HG02943 (cell line): ENCODE measurements around the gene HDAC5.
"Not testable (repeated sequence)": the region's sequence is repeated elsewhere in the genome, so short reads cannot be mapped to it uniquely, and the experiment has no call there.

Experiments used
- ATAC-seq: cut with Tn5 transposase; IDR thresholded peaks from one replicate; pipeline ENCODE4 v1.9.1; 2021; ENCODE audit warnings: mild to moderate bottlenecking, low read depth, moderate library complexity; ENCODE audit not compliant: unreplicated experiment

HDAC5 gene

GRCh38 chr17:44133918-44134476, 10.6 kb upstream of the HDAC5 start:
- no peak for ATAC-seq

GRCh38 chr17:44132275-44132821, 8.9 kb upstream of the HDAC5 start:
- no peak for ATAC-seq

- ATAC-seq, result not testable (repeated sequence)
Observed at GRCh38 chr17:44131372-44131771, 7.9 kb upstream of the HDAC5 start.

- no peak for ATAC-seq
Observed at GRCh38 chr17:44130693-44131349, 7.4 kb upstream of the HDAC5 start.

- ATAC-seq, result no peak
Observed at GRCh38 chr17:44128383-44128782, 4.9 kb upstream of the HDAC5 start.

GRCh38 chr17:44124118-44124438, 637 bp upstream of the HDAC5 start:
- no peak for ATAC-seq

- ATAC-seq, result peak; percentile 8
Observed at GRCh38 chr17:44122816-44123355, 555 bp downstream of the HDAC5 start.

- ATAC-seq, result no peak
Observed at GRCh38 chr17:44121997-44122815, 1.2 kb downstream of the HDAC5 start.

GRCh38 chr17:44120851-44121605, 2.4 kb downstream of the HDAC5 start:
- ATAC-seq, result no peak

- ATAC-seq, result not testable (repeated sequence)
Observed at GRCh38 chr17:44120281-44120680, 3.2 kb downstream of the HDAC5 start.

GRCh38 chr17:44119798-44120197, 3.6 kb downstream of the HDAC5 start:
- no peak for ATAC-seq

GRCh38 chr17:44119062-44119461, 4.4 kb downstream of the HDAC5 start:
- no peak for ATAC-seq

GRCh38 chr17:44118427-44119050, 4.9 kb downstream of the HDAC5 start:
- no peak for ATAC-seq

GRCh38 chr17:44117351-44117750, 6.1 kb downstream of the HDAC5 start:
- no peak for ATAC-seq

GRCh38 chr17:44115585-44116415, 7.6 kb downstream of the HDAC5 start:
- no peak for ATAC-seq

- ATAC-seq, result no peak
Observed at GRCh38 chr17:44113868-44114840, 9.3 kb downstream of the HDAC5 start.

GRCh38 chr17:44113382-44113781, 10.1 kb downstream of the HDAC5 start:
- ATAC-seq, result no peak
